ENCODE data around the gene HSD3B7. TPM values are rescaled to one million over a fixed set of nuclear protein-coding genes. Genes with fewer than 3 reads are reported as not detected.

Gene HSD3B7
- total RNA-seq, 2 donors from 2014 or later = 16.4 to 26.8 TPM

- no peaks in the 10 kb centered on the region for H3K36me3 ChIP-seq
- H3K27me3 ChIP-seq (replicated peaks; ENCODE audit: insufficient read depth) = no peaks in the 10 kb centered on the region
- no peak for TF ChIP-seq CTCF (IDR thresholded peaks at IDR 0.05)
- DNase-seq (ENCODE audit: low spot score) (no peak), ATAC-seq (ENCODE audit: insufficient number of reproducible peaks, low FRiP score, low read depth) (no peak)
- no peaks in the 10 kb centered on the region for H3K4me1 ChIP-seq (ENCODE audit: control insufficient read depth in 1 of 2, low read depth in 2 of 2)
- no peaks in the 10 kb centered on the region for H3K9me3 ChIP-seq
- no peak overlapping the region for H3K27ac ChIP-seq
- H3K4me3 ChIP-seq = no peak overlapping the region
Measured at GRCh38 chr16:31006086-31006385, 21.0 kb downstream of the HSD3B7 start.

GRCh38 chr16:31006589-31006988 lies 21.6 kb downstream of the HSD3B7 start:
- H3K4me3 ChIP-seq = no peak overlapping the region
- no peaks in the 10 kb centered on the region for H3K4me1 ChIP-seq (ENCODE audit: control insufficient read depth in 1 of 2, low read depth in 2 of 2)
- no peak for DNase-seq (ENCODE audit: low spot score)
- H3K27me3 ChIP-seq (replicated peaks; ENCODE audit: insufficient read depth) = no peaks in the 10 kb centered on the region
- no peaks in the 10 kb centered on the region for H3K36me3 ChIP-seq
- no peak overlapping the region for H3K27ac ChIP-seq
- no peak for TF ChIP-seq CTCF (IDR thresholded peaks at IDR 0.05)
- H3K9me3 ChIP-seq = no peaks in the 10 kb centered on the region
- no peak for ATAC-seq (ENCODE audit: insufficient number of reproducible peaks, low FRiP score, low read depth)

- no peaks in the 10 kb centered on the region for H3K4me1 ChIP-seq (ENCODE audit: control insufficient read depth in 1 of 2, low read depth in 2 of 2)
- no peaks in the 10 kb centered on the region for H3K27me3 ChIP-seq (replicated peaks; ENCODE audit: insufficient read depth)
- H3K4me3 ChIP-seq = no peak overlapping the region
- DNase-seq (ENCODE audit: low spot score) (no peak), ATAC-seq (ENCODE audit: insufficient number of reproducible peaks, low FRiP score, low read depth) (no peak)
- no peak overlapping the region for H3K27ac ChIP-seq
- no peak for TF ChIP-seq CTCF (IDR thresholded peaks at IDR 0.05)
- H3K36me3 ChIP-seq = no peaks in the 10 kb centered on the region
- no peaks in the 10 kb centered on the region for H3K9me3 ChIP-seq
Measured at GRCh38 chr16:31007684-31008083, 22.7 kb downstream of the HSD3B7 start.

- DNase-seq (ENCODE audit: low spot score) (no peak), ATAC-seq (ENCODE audit: insufficient number of reproducible peaks, low FRiP score, low read depth) (no peak)
- Histone ChIP-seq H3K4me1 (ENCODE audit: control insufficient read depth in 1 of 2, low read depth in 2 of 2) (no peaks in the 10 kb centered on the region), H3K27me3 (replicated peaks; ENCODE audit: insufficient read depth) (no peaks in the 10 kb centered on the region), H3K27ac (no peak overlapping the region), H3K4me3 (no peak overlapping the region), H3K36me3 (no peaks in the 10 kb centered on the region), H3K9me3 (no peaks in the 10 kb centered on the region)
- TF ChIP-seq CTCF (IDR thresholded peaks at IDR 0.05) = no peak
Measured at GRCh38 chr16:31008149-31008548, 23.1 kb downstream of the HSD3B7 start.

GRCh38 chr16:31008551-31008950 lies 23.5 kb downstream of the HSD3B7 start:
- DNase-seq (ENCODE audit: low spot score) = no peak
- Histone ChIP-seq H3K36me3 (no peaks in the 10 kb centered on the region), H3K4me3 (no peak overlapping the region), H3K27me3 (replicated peaks; ENCODE audit: insufficient read depth) (no peaks in the 10 kb centered on the region), H3K9me3 (no peaks in the 10 kb centered on the region), H3K4me1 (ENCODE audit: control insufficient read depth in 1 of 2, low read depth in 2 of 2) (no peaks in the 10 kb centered on the region), H3K27ac (no peak overlapping the region)
- ATAC-seq (ENCODE audit: insufficient number of reproducible peaks, low FRiP score, low read depth) = no peak
- no peak for TF ChIP-seq CTCF (IDR thresholded peaks at IDR 0.05)

Data from thoracic aorta (tissue), 2 donors.